HPDE6-E6E7 (cell line): Measurements from ENCODE around the gene MT3.

Experiments used
- DNase-seq: peaks from one replicate; pipeline ENCODE4 v3.0.0; 2011; ENCODE audit warnings: missing footprints; ENCODE audit errors: extremely low spot score

The MT3 gene

GRCh38 chr16:56631197-56631596, 41.9 kb downstream of the MT3 start:
- no peak for DNase-seq

GRCh38 chr16:56631832-56632155, 42.5 kb downstream of the MT3 start:
- no peak for DNase-seq

GRCh38 chr16:56632156-56632847, 43.0 kb downstream of the MT3 start, which contains the start of gene MT1M:
TSS of gene MT1M (plus strand) at chr16:56632659. CDS start at chr16:56632732, 73 bp downstream.
- no peak for DNase-seq

- no peak for DNase-seq
Observed at GRCh38 chr16:56632848-56633365, 43.6 kb downstream of the MT3 start.

- no peak for DNase-seq
Observed at GRCh38 chr16:56633535-56633934, 44.2 kb downstream of the MT3 start.

- DNase-seq: no peak
Observed at GRCh38 chr16:56634715-56635440, 45.5 kb downstream of the MT3 start.

GRCh38 chr16:56635441-56635967, 46.2 kb downstream of the MT3 start:
- DNase-seq: no peak

GRCh38 chr16:56636616-56637413, 47.5 kb downstream of the MT3 start:
- DNase-seq: no peak

GRCh38 chr16:56637814-56638750, 48.8 kb downstream of the MT3 start, which contains the start of gene MT1A:
TSS of gene MT1A (plus strand) at chr16:56638666. CDS start at chr16:56638739, 73 bp downstream.
- DNase-seq: no peak

- DNase-seq: no peak
Observed at GRCh38 chr16:56639045-56639444, 49.7 kb downstream of the MT3 start.

GRCh38 chr16:56640076-56640475, 50.7 kb downstream of the MT3 start:
- no peak for DNase-seq
